ENCODE results near the gene QPRT. TPM values are rescaled to one million over a fixed set of nuclear protein-coding genes. Genes with fewer than 3 reads are reported as not detected.
"Not testable (repeated sequence)": the region's sequence is repeated elsewhere in the genome, so short reads cannot be mapped to it uniquely, and the experiment has no call there.

QPRT gene
- total and polyA plus RNA-seq, 2 donors (not counting 1 experiment from before 2014, with no cell fraction given): 0.06 to 0.22 TPM

GRCh38 chr16:29665294-29666077 lies 13.5 kb upstream of the QPRT start:
- H3K79me2 ChIP-seq (ENCODE audit: control insufficient read depth, insufficient read depth, low read length): no peaks in the 10 kb centered on the region
- H3K4me1 ChIP-seq (ENCODE audit: control insufficient read depth in 2 of 2, insufficient read depth in 2 of 2, low read length in 2 of 2): peaks cover 62 to 70% of the 10 kb centered on the region in 2 donors
- H3K27me3 Mint-ChIP-seq: no peaks in the 10 kb centered on the region
- peak overlapping the region; percentile 61 for H3K9ac ChIP-seq (ENCODE audit: low read length)
- peaks cover 58% of the 10 kb centered on the region for H3K4me1 Mint-ChIP-seq
- ChIA-PET CTCF (interaction anchor here (0.6 to 1.9 kb wide), 3 partner anchors 24 to 719 kb away, joined by 3 to 4 read pairs (median 4); no protein-coding TSS in a partner anchor), POLR2A (interaction anchor here (0.6 to 1.2 kb wide), 2 partner anchors 8 to 15 kb away, joined by 3 to 6 read pairs; no protein-coding TSS in a partner anchor)
- peak overlapping the region in 1 of 2 donors; percentile 20 for H3K27ac ChIP-seq (ENCODE audit: low read length in 2 of 2)
- intact Hi-C loops (cut with micrococcal nuclease): loop anchor here (2.0 kb wide), 1 partner anchor 13 kb away; no protein-coding TSS in a partner anchor
- TF ChIP-seq CTCF (IDR thresholded peaks at IDR 0.05) (no peak), EZH2 (IDR thresholded peaks at IDR 0.05; ENCODE audit: borderline replicate concordance, insufficient read depth, low read depth, low read length, poor library complexity, severe bottlenecking) (no peak)
- no peaks in the 10 kb centered on the region for H3K9me3 ChIP-seq (ENCODE audit: control extremely low read depth in 1 of 3, control insufficient read depth in 2 of 3, insufficient read depth in 1 of 3, low read length in 2 of 3)
- H4K20me1 ChIP-seq (ENCODE audit: control insufficient read depth, insufficient read depth, low read length, poor library complexity, severe bottlenecking): peaks cover 9% of the 10 kb centered on the region
- H3K27me3 ChIP-seq (replicated peaks in 1 of 4; ENCODE audit: control extremely low read depth in 1 of 4, control insufficient read depth in 3 of 4, insufficient read depth in 4 of 4, low read length in 3 of 4): no peaks in the 10 kb centered on the region
- H3K4me3 Mint-ChIP-seq: peak overlapping the region; percentile 64
- DNase-seq (peak; percentile 38), ATAC-seq (ENCODE audit: low read depth) (no peak)
- peak overlapping the region; percentile 74 for H2AFZ ChIP-seq (ENCODE audit: insufficient read depth, low read depth, low read length, poor library complexity, severe bottlenecking)
- H3K9me3 Mint-ChIP-seq (ENCODE audit: insufficient read depth): no peaks in the 10 kb centered on the region
- no peaks in the 10 kb centered on the region for H3K36me3 ChIP-seq (replicated peaks in 1 of 2; ENCODE audit: control extremely low read depth in 1 of 2, control insufficient read depth in 1 of 2, extremely low read depth in 1 of 2, insufficient read depth in 2 of 2, low read length in 1 of 2)
- H3K4me2 ChIP-seq (replicated peaks; ENCODE audit: low read depth, low read length, poor library complexity, severe bottlenecking): peak overlapping the region; percentile 71
- H3K4me3 ChIP-seq (ENCODE audit: control extremely low read depth in 1 of 5, extremely low read depth in 1 of 5, insufficient read depth in 1 of 5, low read depth in 2 of 5, low read length in 4 of 5): peak overlapping the region in 2 of 5 experiments; percentile 40 to 50
- 17% methylated on average over 15 of the region's 15 CpGs for WGBS (ENCODE audit: insufficient coverage)
- H3K27ac Mint-ChIP-seq: peak overlapping the region; percentile 76

- not testable (repeated sequence) for H3K27me3 Mint-ChIP-seq; ATAC-seq (ENCODE audit: low read depth); H3K79me2 ChIP-seq (ENCODE audit: control insufficient read depth, insufficient read depth, low read length); H4K20me1 ChIP-seq (ENCODE audit: control insufficient read depth, insufficient read depth, low read length, poor library complexity, severe bottlenecking); H3K27ac ChIP-seq (ENCODE audit: low read length in 2 of 2); DNase-seq; H2AFZ ChIP-seq (ENCODE audit: insufficient read depth, low read depth, low read length, poor library complexity, severe bottlenecking); H3K36me3 ChIP-seq (replicated peaks in 1 of 2; ENCODE audit: control extremely low read depth in 1 of 2, control insufficient read depth in 1 of 2, extremely low read depth in 1 of 2, insufficient read depth in 2 of 2, low read length in 1 of 2); H3K27me3 ChIP-seq (replicated peaks in 1 of 4; ENCODE audit: control extremely low read depth in 1 of 4, control insufficient read depth in 3 of 4, insufficient read depth in 4 of 4, low read length in 3 of 4); H3K4me3 ChIP-seq (ENCODE audit: control extremely low read depth in 1 of 5, extremely low read depth in 1 of 5, insufficient read depth in 1 of 5, low read depth in 2 of 5, low read length in 4 of 5); H3K27ac Mint-ChIP-seq; H3K9me3 ChIP-seq (ENCODE audit: control extremely low read depth in 1 of 3, control insufficient read depth in 2 of 3, insufficient read depth in 1 of 3, low read length in 2 of 3); H3K9me3 Mint-ChIP-seq (ENCODE audit: insufficient read depth)
- H3K4me1 Mint-ChIP-seq: peaks cover 52% of the 10 kb centered on the region
- 93% methylated on average over 3 of the region's 6 CpGs for WGBS (ENCODE audit: insufficient coverage)
- peak overlapping the region; percentile 64 for H3K4me3 Mint-ChIP-seq
- CTCF ChIA-PET: interaction anchor here (0.9 to 1.9 kb wide), 2 partner anchors 26 to 62 kb away, joined by 3 to 4 read pairs; no protein-coding TSS in a partner anchor
- intact Hi-C loops (cut with micrococcal nuclease): loop anchor here (2.0 kb wide), 1 partner anchor 14 kb away; no protein-coding TSS in a partner anchor
- POLR2A ChIA-PET: interaction anchor here (0.5 to 1.0 kb wide), 5 partner anchors 13 to 1140 kb away, joined by 3 to 7 read pairs (median 4); no protein-coding TSS in a partner anchor
- peaks cover 58 to 61% of the 10 kb centered on the region in 2 donors for H3K4me1 ChIP-seq (ENCODE audit: control insufficient read depth in 2 of 2, insufficient read depth in 2 of 2, low read length in 2 of 2)
- peak overlapping the region; percentile 22 for H3K9ac ChIP-seq (ENCODE audit: low read length)
- H3K4me2 ChIP-seq (replicated peaks; ENCODE audit: low read depth, low read length, poor library complexity, severe bottlenecking): peak overlapping the region; percentile 71
Measured at GRCh38 chr16:29667322-29667610, 11.7 kb upstream of the QPRT start.

Measured in B cell (primary cell).